Activated T-helper 17 cell treated with anti-CD3 and anti-CD28 coated beads, Interleukin-2, amount 50 U/mL, for 72 hours (primary cell): ENCODE results near the gene CSTF2T. TPM values are rescaled to one million over a fixed set of nuclear protein-coding genes. Genes with fewer than 3 reads are reported as not detected.
A peak's percentile ranks its signal among the peaks of the same experiment; 100 is the strongest.
"Not testable (repeated sequence)": the region's sequence is repeated elsewhere in the genome, so short reads cannot be mapped to it uniquely, and the experiment has no call there.

Experiments
- ATAC-seq: fragments of 150-1000 bp; cut with Tn5 transposase; replicated peaks from 2 replicates; pipeline ENCODE4 v1.10.0; 2021; ENCODE audit warnings: mild to moderate bottlenecking, moderate library complexity
- H3K27ac Mint-ChIP-seq: one replicate; pipeline ENCODE4 v1.8.0; 2022; ENCODE audit warnings: mixed read lengths
- H3K27me3 Mint-ChIP-seq: one replicate; pipeline ENCODE4 v1.8.0; 2022; ENCODE audit warnings: mixed read lengths
- H3K36me3 Mint-ChIP-seq: one replicate; pipeline ENCODE4 v1.8.0; 2022; ENCODE audit warnings: low read depth, mild to moderate bottlenecking, mixed read lengths
- H3K4me1 Mint-ChIP-seq: one replicate; pipeline ENCODE4 v1.8.0; 2022; ENCODE audit warnings: mixed read lengths
- H3K4me3 Mint-ChIP-seq: one replicate; pipeline ENCODE4 v1.8.0; 2022; ENCODE audit warnings: mild to moderate bottlenecking, mixed read lengths
- H3K9me3 Mint-ChIP-seq: one replicate; pipeline ENCODE4 v1.8.0; 2022; ENCODE audit warnings: mixed read lengths
- total RNA-seq, 2 donors: library from RNA; stranded (reverse); gene quantifications; one replicate each; pipeline ENCODE4 v1.2.3, GENCODE V29; 2022

Gene CSTF2T
- total RNA-seq, 2 donors from 2014 or later: 25.6 to 29.7 TPM

DNA sequence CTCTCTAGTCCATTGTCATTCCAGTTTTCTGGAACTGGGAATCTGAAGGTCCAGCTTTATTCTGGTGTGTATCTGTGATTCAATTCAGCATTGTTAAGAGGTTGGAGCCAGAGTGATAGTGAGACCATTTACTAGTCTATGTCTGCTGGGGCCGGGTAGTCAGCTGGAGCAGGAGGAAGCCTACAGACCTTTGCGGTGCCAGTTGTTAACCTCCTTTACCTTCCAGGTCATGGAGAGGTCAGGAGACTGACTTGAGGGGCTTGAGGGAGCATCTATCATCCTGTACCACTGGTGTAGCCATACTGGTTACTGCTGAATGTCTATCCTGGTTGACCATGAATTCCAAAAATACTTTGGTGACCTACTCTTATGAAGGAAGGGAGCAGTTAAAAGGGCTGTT, 9.2 kb upstream of the CSTF2T start:
- no peaks in the 10 kb centered on the region for H3K36me3 Mint-ChIP-seq
- ATAC-seq: peak; percentile 36
- H3K27me3 Mint-ChIP-seq: no peaks in the 10 kb centered on the region
- H3K27ac Mint-ChIP-seq: peak overlapping the region; percentile 30
- peak overlapping the region; percentile 45 for H3K4me3 Mint-ChIP-seq
- peaks cover 7% of the 10 kb centered on the region for H3K4me1 Mint-ChIP-seq
- H3K9me3 Mint-ChIP-seq: no peaks in the 10 kb centered on the region

DNA sequence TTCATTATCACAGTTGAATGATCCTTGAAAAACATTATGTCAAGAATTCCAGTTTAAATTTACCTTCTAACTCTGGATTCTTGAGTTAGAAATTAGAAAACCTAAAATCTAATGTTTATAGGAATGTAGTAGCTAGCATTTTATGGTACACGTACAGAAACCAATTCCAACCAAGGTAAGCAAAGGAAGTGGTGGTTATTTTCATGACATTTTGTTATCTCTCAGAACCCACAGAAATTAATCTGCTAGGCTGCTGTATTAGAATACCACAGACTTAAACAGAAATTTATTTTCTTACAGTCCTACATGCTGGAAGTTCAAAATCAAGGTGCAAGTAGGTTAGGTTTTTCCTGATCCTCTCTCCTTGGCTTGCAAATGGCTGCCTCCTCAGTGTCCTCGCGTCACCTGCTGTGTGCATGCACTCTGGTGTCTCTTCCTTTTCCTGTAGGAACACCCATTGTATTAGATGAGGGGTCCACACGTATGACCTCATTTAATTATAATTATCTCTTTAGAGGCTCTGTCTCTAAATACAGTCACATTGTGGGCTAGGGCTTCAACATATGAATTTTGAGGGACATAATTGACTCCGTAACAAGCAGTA, 8.5 kb upstream of the CSTF2T start:
- Mint-ChIP-seq H3K36me3 (no peaks in the 10 kb centered on the region), H3K27me3 (no peaks in the 10 kb centered on the region), H3K27ac (peak overlapping the region; percentile 30), H3K4me1 (peaks cover 7% of the 10 kb centered on the region), H3K4me3 (peak overlapping the region; percentile 45), H3K9me3 (no peaks in the 10 kb centered on the region)
- peak; percentile 65 for ATAC-seq

DNA sequence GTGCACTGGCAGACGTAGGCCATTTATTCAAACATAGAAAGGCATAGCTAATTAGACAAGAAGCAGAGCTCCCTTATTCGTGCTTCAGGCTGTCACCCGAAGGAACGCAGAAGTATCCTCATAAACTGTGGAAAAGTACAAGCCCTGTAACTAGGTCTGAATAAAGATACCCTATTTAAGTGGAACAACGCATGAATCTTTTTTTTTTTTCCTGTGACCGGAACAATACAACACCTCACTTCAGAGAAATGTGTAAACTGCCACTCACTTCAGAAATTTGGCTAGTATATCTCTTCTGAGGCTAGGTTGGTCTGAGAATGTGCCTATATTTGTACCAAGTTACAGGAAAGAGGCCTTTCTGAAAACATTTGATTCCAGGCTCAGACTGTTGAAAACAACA, 8.0 kb upstream of the CSTF2T start:
- H3K36me3 Mint-ChIP-seq: no peaks in the 10 kb centered on the region
- ATAC-seq: peak; percentile 73

DNA sequence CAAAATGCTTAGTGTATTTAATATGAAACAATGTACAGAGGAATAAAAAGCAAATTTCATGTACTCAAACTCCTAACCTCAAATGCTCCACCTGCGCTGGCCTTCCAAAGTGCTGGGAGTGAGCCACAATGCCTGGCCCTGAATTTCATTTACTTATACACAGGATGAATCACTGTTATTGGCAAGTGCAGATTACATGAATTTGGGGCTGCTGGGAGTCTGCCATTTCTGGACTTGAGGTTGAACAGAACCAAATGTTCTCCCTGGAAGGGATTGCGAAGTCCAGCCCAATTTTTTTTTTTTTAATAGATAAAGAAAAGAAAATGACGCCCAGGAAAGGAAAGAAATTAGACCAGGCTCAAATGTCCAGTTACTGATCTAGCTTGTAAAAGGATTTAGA, 6.8 kb upstream of the CSTF2T start:
- Mint-ChIP-seq H3K4me1 (peaks cover 7% of the 10 kb centered on the region), H3K9me3 (no peaks in the 10 kb centered on the region), H3K4me3 (no peak overlapping the region), H3K27ac (no peak overlapping the region), H3K27me3 (no peaks in the 10 kb centered on the region), H3K36me3 (no peaks in the 10 kb centered on the region)
- no peak for ATAC-seq

More for the DNA sequence above, 8.0 kb upstream of the CSTF2T start:
- H3K9me3 Mint-ChIP-seq: no peaks in the 10 kb centered on the region
- peak overlapping the region; percentile 30 for H3K27ac Mint-ChIP-seq
- H3K27me3 Mint-ChIP-seq: no peaks in the 10 kb centered on the region
- peak overlapping the region; percentile 45 for H3K4me3 Mint-ChIP-seq
- peaks cover 7% of the 10 kb centered on the region for H3K4me1 Mint-ChIP-seq

GRCh38 chr10:51705774-51706173, 6.4 kb upstream of the CSTF2T start:
- Mint-ChIP-seq H3K36me3 (no peaks in the 10 kb centered on the region), H3K4me1 (peaks cover 7% of the 10 kb centered on the region), H3K4me3 (no peak overlapping the region), H3K27ac (no peak overlapping the region), H3K27me3 (no peaks in the 10 kb centered on the region), H3K9me3 (no peaks in the 10 kb centered on the region)
- no peak for ATAC-seq

- peak; percentile 44 for ATAC-seq
- Mint-ChIP-seq H3K27ac (peak overlapping the region; percentile 99), H3K36me3 (peaks cover 45% of the 10 kb centered on the region), H3K9me3 (no peaks in the 10 kb centered on the region), H3K27me3 (no peaks in the 10 kb centered on the region), H3K4me1 (peaks cover 28% of the 10 kb centered on the region), H3K4me3 (peak overlapping the region; percentile 97)
Measured at GRCh38 chr10:51700228-51700817, 928 bp upstream of the CSTF2T start.

- peaks cover 29% of the 10 kb centered on the region for H3K4me1 Mint-ChIP-seq
- ATAC-seq: peak; percentile 43
- peak overlapping the region; percentile 97 for H3K4me3 Mint-ChIP-seq
- H3K9me3 Mint-ChIP-seq: no peaks in the 10 kb centered on the region
- peak overlapping the region; percentile 99 for H3K27ac Mint-ChIP-seq
- peaks cover 54% of the 10 kb centered on the region for H3K36me3 Mint-ChIP-seq
- H3K27me3 Mint-ChIP-seq: no peaks in the 10 kb centered on the region
Measured at GRCh38 chr10:51699145-51699474, 285 bp downstream of the CSTF2T start.

DNA sequence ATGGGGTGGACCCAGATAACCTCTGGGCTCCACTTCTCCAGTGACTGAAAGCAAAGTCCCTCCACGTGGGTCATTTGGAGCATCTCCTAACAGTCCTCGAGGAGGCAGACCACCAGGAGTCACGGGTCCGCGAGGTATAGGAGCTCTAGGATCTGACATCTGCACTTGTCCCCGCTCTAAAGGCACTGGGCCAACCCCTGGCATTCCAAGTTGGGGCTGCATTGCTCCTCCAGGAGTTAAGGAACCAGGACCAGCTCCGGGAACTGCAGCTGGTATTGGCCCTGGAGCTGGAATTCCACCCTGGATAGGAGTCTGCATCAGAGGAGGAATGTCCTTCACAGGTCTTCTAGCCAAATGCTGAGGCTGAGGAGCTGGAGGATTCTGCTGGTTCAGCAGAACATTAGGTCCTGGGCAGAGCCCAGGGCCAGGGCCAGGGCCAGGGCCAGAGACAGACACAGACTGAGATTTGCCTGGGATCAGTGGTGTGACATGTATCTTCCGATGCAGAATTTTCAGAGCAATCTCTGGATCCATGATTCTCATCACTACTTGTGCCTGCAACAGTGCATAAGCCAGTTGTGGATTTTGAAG, 827 bp downstream of the CSTF2T start:
- H3K27ac Mint-ChIP-seq: peak overlapping the region; percentile 99
- H3K27me3 Mint-ChIP-seq: no peaks in the 10 kb centered on the region
- no peaks in the 10 kb centered on the region for H3K9me3 Mint-ChIP-seq
- H3K36me3 Mint-ChIP-seq: peaks cover 54% of the 10 kb centered on the region
- H3K4me1 Mint-ChIP-seq: peaks cover 29% of the 10 kb centered on the region
- peak overlapping the region; percentile 97 for H3K4me3 Mint-ChIP-seq
- no peak for ATAC-seq

- H3K9me3 Mint-ChIP-seq: no peaks in the 10 kb centered on the region
- peaks cover 29% of the 10 kb centered on the region for H3K4me1 Mint-ChIP-seq
- H3K27me3 Mint-ChIP-seq: no peaks in the 10 kb centered on the region
- ATAC-seq: no peak
- H3K27ac Mint-ChIP-seq: peak overlapping the region; percentile 56
- H3K4me3 Mint-ChIP-seq: peak overlapping the region; percentile 97
- peaks cover 54% of the 10 kb centered on the region for H3K36me3 Mint-ChIP-seq
Measured at GRCh38 chr10:51696251-51696650, 3.1 kb downstream of the CSTF2T start.

- Mint-ChIP-seq H3K4me3 (no peak overlapping the region), H3K27me3 (no peaks in the 10 kb centered on the region), H3K9me3 (no peaks in the 10 kb centered on the region), H3K36me3 (peaks cover 46% of the 10 kb centered on the region), H3K4me1 (peaks cover 28% of the 10 kb centered on the region), H3K27ac (no peak overlapping the region)
- no peak for ATAC-seq
Measured at GRCh38 chr10:51694086-51694768, 5.2 kb downstream of the CSTF2T start.

DNA sequence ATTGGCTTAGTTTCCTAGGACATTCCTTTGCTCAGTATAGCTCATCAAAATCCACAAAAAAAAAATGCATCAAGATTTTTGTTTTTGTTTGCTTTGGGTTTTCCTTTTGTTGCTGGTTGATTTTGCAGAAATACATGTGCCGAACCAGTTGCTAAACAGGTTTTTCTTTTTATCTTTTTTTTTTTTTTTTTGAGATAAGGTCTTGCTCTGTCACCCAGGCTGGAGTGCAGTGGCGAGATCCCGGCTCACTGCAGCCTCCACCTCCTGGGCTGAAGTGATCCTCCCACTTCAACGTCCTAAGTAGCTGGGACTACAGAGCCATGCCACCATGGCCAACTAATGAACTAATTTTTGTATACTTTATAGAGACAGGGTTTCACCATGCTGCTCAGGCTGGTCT, 8.3 kb downstream of the CSTF2T start:
- Mint-ChIP-seq H3K9me3 (peaks cover 3% of the 10 kb centered on the region), H3K4me3 (no peak overlapping the region), H3K27ac (no peak overlapping the region), H3K4me1 (peaks cover 8% of the 10 kb centered on the region), H3K36me3 (peaks cover 17% of the 10 kb centered on the region), H3K27me3 (peaks cover 3% of the 10 kb centered on the region)
- no peak for ATAC-seq

GRCh38 chr10:51689536-51689935, 9.9 kb downstream of the CSTF2T start:
- Mint-ChIP-seq H3K4me3 (no peak overlapping the region), H3K9me3 (peaks cover 3% of the 10 kb centered on the region), H3K4me1 (no peaks in the 10 kb centered on the region), H3K36me3 (peaks cover under 1% of the 10 kb centered on the region), H3K27me3 (peaks cover 3% of the 10 kb centered on the region), H3K27ac (no peak overlapping the region)
- ATAC-seq: no peak

- not testable (repeated sequence) for H3K27ac Mint-ChIP-seq, ATAC-seq, H3K4me3 Mint-ChIP-seq, H3K9me3 Mint-ChIP-seq, H3K27me3 Mint-ChIP-seq, H3K4me1 Mint-ChIP-seq, H3K36me3 Mint-ChIP-seq
Measured at GRCh38 chr10:51688826-51689225, 10.6 kb downstream of the CSTF2T start.

DNA sequence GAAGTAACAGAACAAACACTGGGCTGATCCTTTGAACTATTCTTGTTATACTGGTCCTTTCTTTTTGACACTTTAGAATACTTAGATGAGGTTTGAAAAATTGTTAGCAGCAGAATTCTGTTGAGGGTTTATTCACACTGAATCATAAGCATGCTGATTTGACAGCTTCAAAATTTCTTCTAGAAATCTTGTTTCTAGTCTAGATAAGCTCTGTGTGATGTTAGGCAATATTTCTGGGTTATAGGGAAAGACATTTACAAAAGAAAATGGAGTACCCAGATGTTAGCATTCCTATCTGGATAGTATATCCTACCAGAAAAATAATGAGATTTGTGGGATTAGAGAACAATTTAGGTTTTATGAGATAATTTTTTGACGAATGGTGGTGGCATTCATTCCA, 12.1 kb downstream of the CSTF2T start:
- H3K4me3 Mint-ChIP-seq: no peak overlapping the region
- ATAC-seq: no peak
- H3K27ac Mint-ChIP-seq: no peak overlapping the region
- H3K4me1 Mint-ChIP-seq: no peaks in the 10 kb centered on the region
- H3K9me3 Mint-ChIP-seq: peaks cover 3% of the 10 kb centered on the region
- H3K27me3 Mint-ChIP-seq: peaks cover 7% of the 10 kb centered on the region
- H3K36me3 Mint-ChIP-seq: no peaks in the 10 kb centered on the region

GRCh38 chr10:51685768-51686167, 13.6 kb downstream of the CSTF2T start:
- H3K4me1 Mint-ChIP-seq: no peaks in the 10 kb centered on the region
- peaks cover 3% of the 10 kb centered on the region for H3K9me3 Mint-ChIP-seq
- no peaks in the 10 kb centered on the region for H3K36me3 Mint-ChIP-seq
- H3K27ac Mint-ChIP-seq: no peak overlapping the region
- no peak overlapping the region for H3K4me3 Mint-ChIP-seq
- no peak for ATAC-seq
- peaks cover 10% of the 10 kb centered on the region for H3K27me3 Mint-ChIP-seq
